NCI-H748 (cell line): Measurements from ENCODE around the gene TGOLN2.
A peak's percentile ranks its signal among the peaks of the same experiment; 100 is the strongest.
"Not testable (repeated sequence)": the region's sequence is repeated elsewhere in the genome, so short reads cannot be mapped to it uniquely, and the experiment has no call there.

ENCODE experiments used
- DNase-seq: peaks from one replicate; lab custom pipeline; 2025; ENCODE audit not compliant: unreplicated experiment; lab: John Stamatoyannopoulos, UW

Gene TGOLN2

DNA sequence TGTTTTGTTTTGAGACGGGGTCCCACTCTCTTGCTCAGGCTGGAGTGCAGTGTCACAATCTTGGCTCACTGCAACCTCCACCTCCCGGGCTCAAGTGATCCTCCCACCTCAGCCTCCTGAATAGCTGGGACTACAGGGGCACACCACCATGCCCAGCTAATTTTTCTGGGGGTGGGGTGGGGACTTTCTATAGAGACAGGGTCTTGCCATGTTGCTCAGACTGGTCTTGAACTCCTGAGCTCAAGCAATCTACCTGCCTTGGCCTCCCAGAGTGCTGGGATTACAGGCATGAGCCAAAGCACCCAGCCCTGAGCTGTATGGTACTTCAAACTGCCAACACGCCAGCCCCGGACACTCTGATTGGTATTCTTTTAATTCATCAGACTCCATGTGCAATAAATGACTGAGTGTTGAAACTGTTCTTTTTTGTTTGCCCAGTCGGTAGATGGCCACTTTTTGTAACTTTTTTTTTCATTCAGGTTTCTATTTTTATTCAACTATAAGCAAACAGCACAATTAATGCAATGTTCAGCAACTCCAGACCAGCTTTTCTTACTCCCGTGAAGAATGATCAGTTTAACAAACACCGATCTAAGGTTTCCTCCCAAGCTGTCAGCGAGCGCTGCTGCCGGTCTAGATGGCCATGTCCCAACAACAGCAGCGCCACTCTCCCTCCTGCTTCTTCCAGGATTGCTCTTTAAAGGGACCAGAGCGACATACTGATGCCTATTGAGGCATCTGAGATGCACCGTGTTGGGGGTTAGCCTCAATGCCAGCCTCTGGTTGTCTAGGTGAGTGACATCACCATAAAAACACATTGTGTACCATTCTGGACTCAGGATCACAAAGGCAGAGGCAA lies 12.5 kb upstream of the TGOLN2 start:
- DNase-seq = no peak

DNA sequence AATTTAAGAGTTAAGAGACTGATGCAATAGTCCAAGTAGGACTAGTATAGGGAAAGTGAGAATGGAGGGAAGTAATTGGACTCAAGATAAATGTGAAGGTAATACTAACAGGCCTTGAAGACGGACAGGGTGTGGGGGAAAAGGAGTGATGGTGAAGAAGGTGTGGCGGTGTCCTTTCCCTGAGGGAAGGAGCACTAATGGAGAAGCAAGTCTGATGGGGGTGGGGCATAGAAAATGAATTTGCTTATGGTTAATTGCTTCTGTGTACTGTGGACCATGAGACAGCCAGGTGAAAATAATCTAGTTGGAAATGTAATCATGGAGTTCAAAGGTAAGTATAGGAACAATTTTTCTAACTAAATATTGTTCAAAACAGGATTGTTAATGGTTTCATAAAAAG lies 7.1 kb upstream of the TGOLN2 start:
- DNase-seq = no peak

DNA sequence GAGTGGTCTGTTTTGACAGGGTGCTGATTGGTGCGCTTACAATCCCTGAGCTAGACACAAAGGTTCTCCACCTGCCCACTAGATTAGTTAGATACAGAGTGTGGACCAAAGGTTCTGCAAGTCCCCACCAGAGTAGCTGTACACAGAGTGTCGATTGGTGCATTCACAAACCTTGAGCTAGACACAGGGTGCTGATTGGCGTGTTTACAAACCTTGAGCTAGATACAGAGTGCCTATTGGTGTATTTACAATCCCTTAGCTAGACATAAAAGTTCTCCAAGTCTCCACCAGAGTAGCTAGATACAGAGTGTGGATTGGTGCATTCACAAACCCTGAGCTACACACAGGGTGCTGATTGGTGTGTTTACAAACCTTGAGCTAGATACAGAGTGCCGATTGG lies 6.1 kb upstream of the TGOLN2 start:
- not testable (repeated sequence) for DNase-seq

DNA sequence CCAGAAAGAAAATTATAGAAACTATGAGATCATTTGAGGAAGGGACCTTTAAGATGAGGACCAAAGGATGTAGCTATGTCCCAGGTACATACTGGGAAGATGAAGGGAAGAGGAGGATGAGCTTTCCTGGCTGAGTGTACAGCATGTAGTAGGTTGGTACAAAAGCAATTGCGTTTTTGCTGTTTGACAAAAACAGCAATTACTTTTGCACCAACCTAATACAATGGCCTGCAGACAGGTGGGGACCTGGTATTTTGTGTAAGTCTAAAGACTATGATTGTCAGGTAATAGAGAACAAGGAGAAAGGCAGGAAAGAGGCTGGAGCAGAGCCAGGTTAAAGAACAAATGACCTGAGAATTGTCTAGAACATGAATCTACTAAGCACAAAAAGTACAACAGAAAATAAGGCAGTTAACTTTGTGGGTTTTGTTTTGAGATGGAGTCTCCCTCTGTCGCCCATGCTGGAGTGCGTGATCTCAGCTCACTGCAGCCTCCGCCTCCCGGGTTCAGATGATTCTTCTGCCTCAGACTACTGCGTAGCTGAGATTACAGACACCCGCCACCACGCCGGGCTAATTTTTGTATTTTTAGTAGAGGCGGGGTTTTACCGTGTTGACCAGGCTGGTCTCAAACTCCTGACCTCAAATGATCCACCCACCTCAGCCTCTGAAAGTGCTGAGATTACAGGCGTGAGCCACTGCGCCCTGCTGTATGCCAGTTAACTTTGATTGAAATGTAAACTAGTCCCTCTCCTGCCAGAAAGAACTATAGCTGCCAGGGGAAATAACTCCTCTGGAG lies 3.2 kb upstream of the TGOLN2 start:
- DNase-seq = no peak

DNA sequence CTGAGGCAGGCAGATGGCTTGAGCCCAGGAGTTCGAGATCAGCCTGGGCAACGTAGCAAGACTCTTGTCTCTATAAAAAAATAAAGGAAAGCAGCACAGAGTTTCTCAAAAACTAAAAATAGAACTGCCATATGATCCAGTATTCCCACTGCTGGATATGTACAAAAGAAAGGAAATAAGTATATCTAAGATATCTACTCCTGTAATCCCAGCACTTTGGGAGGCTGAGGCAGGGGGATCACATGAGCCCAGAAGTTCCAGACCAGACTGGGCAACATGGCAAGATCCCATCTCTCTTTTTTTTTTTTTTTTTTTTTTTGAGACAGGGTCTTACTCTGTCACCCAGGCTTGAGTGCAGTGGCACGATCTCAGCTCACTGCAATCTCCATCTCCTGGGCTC lies 1.9 kb upstream of the TGOLN2 start:
- DNase-seq = not testable (repeated sequence)

DNA sequence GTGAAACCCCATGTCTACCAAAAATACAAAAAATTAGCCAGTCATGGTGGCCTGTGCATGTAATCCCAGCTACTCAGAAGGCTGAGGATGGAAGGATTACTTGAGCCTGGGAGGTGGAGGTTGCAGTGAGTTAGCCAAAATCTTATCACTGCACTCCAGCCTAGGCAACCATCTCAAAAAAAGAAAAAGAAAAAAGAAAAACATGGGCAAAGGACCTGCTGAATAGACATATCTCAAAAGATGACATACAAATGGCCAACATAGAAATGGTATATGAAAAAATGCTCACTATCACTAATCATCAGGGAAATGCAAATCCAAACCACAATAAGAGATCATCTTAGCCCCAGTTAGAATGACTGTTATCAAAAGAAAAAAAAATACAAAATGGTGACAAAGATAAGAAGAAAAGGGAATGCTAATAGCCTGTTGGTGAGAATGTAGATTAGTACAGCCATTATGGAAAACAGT lies 1.4 kb upstream of the TGOLN2 start:
- DNase-seq = no peak

DNA sequence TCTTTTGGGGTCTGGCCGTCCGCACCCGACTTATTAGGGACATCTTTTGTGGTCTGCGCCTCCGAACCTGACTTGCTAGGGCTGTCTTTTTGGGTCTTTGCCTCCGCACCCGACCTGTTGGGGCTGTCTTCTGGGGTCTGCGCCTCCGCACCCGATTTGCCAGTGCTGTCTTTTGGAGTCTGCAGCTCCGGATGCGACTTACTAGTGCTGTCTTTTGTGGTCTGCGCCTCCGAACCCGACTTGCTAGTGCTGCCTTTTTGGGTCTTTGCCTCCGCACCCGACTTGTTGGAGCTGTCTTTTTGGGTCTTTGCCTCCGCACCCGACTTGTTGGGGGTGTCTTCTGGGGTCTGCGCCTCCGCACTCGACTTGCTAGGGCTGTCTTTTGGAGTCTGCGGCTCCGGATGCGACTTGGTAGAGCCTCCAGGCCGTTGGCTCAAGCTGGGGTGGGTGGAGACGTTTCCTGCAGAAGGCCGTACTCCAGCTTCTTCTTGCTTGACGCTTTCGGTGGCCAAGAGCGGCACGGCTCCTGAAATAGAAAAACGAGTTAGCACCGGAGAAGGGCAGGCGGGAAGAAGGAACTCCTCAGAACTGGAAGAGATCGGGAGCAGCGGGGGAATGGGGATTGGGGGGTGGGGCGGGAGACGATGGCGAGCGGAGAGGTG lies 498 bp downstream of the TGOLN2 start:
- DNase-seq = peak; percentile 52

DNA sequence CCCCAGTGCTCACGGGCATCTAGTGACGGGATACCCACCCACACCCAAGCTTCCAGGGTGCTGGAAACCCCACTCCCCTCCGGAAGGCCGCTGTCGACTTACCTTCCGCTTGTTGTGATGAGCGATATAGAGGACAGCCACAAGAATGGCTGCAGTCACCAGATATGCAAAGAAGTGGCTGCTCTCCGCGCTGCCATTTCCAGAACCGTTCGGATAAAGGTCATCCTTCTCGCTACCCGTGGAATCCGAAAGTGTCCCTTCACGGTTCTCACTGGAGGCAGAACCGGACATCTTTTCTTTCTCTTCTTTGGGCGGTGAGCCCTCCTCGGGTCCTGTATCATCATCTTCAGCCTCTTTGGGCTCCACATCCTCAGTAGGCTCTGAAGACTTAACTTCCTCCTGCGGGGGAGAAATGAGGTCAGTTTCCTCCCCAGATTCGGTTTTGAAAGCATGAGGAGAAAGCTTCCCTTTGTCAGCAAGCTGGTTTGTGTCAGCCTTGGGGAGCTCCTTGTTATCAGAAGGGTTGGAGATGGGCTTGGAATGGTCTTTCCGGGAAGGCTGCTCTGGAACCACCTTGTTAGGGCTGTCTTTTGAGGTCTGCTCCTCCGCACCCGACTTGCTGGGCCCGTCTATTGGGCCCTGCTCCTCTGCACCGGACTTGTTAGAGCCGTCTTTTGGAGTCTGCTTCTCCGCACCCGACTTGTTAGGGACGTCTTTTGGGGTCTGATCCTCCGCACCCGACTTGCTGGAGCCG lies 1.2 kb downstream of the TGOLN2 start:
- peak; percentile 4 for DNase-seq

DNA sequence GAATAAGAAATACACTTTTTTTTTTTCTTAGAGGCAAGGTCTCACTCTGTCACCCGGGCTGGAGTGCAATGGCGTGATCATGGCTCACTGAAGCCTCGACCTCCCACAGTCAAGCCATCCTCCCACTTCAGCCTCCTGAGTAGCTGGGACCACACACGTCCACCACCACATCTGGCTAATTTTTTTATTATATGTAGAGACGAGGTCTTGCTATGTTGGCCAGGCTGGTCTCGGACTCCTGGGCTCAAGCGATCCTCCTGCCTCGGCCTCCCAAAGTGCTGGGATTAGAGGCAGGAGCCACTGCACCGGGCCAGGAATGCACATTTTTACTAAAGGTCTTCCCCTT lies 2.4 kb downstream of the TGOLN2 start:
- no peak for DNase-seq

DNA sequence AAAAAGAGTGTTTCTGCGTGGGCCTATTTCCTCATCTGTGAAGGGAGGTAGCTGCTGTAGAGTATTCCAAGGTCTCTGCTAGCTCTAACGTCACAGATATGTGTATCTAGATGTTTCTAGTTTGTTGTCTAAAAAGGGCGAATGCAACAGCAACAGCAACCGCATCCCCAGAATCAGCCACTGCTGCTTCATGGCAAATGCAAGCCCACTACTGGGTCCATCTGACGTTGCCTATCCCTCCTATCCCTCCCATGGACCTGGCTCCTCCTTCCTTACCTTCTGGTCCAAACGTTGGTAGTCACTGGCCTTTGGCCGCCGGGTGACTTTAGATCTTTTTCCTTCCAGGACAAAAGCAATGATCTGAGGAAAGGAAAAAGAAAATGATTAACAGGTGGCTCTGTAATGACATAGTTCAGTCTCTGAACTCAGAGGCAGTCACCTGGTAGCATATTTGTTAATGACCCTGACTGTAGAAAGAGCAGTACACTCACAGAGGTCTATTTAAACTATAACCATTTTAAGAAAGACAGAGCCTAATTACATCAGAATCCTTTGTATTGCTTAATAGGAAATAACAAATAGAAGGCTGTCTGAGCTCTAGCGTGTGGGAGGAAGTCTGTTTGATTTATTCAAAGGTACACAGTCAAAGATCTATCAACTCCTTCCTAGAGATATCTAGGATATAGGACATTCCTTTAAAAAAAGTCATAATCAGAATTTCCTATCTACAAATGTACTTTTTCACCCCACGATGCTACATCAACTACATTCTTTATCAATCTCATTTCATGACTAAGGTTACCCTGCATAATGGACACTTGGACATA lies 2.9 kb downstream of the TGOLN2 start:
- DNase-seq = no peak

DNA sequence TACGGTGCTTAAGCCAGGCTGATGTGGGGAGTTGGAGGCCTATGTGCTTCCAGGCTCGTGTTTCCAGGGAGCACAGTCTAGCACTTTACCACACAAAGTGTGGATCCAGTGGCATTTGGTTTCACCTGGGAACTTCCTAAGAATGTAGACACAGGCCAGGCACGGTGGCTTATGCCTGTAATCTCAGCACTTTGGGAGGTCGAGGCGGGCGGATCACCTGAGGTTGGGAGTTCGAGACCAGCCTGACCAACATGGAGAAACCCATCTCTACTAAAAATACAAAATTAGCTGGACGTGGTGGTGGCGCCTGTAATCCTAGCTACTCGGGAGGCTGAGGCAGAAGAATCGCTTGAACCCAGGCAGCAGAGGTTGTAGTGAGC lies 3.8 kb downstream of the TGOLN2 start:
- DNase-seq = not testable (repeated sequence)

DNA sequence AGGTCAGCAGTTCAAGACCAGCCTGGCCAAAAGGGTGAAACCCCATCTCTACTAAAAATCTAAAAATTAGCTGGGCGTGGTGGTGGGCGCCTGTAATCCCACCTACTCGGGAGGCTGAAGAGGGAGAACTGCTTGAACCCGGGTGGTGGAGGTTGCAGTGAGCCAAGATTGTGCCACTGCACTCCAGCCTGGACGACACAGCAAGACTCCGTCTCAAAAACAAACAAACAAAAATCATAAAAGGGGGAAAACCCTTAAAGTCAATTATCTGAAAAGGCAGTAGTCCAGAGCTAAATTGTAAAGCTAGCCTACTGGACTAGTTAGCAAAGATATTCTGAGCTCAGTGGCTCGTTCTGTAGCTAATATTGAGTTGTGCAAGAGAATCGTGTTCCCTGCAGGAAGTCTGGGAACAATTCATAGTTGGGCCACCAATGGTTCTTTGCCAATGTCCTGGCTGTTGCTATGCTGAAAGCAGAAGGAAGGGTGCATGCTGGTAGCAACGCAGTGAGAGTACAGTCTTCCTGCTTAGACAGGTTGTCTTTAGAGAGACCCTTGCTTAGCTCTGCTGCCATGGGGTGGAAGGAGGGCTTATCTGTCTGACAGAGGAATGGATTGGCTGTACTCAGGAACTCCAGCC lies 4.3 kb downstream of the TGOLN2 start:
- no peak for DNase-seq

DNA sequence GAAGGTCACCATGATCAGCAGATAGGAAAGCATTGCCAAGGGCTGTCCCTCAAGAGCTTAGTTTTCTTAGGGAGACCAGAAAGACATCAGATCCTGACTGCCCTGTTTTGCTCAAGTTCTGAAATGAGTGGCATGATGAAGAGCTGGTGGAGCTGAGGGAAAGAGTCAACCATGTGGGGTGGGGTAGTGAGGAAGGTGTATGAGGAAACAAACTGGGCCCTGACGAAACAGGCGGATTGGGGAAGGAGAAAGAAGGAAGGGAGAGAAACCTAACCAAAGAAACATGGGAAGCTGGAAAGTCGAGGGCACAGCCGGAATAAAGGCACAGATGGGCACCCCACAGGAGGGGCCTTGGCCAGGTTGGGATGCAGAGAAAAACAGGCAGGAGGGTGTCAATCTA lies 8.0 kb downstream of the TGOLN2 start:
- no peak for DNase-seq

DNA sequence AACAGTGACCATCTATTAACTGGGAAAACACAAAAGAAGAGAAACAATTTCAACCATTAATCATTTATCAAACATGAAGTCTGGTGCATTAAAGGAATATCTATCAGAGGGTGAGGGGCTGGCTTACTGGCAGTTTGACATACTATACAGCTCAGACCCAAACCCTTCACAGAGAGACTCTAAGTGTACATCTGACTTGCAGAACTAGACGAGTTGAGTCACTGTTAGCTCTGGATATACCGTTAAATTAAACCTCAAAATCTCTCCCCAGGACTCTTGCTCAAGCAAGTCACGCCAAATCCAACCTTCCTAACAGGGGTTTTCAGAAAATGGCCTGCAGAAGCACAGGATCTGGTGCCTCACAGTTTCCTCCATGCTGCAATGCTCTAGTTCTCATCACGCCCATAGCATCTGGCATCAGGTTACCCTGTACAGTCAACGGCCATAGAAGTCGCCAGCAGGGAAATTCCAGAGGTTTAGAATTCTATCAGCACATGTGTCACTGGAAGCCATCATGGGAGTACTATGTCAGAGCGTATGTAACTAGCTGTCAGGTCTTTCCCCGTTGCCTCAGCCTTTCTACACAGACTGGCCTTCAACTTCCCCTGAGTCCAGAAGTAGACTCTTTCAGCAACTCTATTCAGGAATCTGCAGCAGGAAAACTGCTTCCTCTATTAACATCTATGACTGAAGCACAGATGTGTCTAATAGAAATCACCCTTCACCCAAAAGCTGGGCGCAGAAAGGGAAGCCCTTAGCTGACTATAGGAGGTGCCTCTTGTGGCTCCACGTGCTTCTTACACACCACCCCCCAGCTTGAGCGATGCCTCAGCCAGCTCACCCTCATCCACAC lies 9.3 kb downstream of the TGOLN2 start:
- no peak for DNase-seq

DNA sequence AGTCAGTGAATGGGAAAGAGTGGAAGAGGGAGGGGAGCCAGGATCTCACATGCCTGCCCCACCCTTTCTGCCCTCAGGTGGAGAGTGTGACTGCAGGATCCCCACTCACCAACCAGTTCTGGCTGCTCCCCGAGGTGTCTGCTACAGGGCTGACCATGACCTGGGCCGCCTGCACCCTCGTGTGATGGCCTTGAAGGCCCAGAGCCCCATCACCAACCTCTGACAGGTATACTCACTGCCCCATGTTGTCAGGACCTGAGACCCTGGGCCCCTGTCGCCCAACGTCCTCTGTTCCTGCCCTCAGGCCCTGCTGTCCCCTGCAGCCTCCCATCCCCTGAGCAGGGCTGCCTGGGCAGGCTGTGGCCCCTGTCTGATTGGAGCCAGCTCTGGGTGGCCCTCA lies 11.9 kb downstream of the TGOLN2 start:
- DNase-seq = not testable (repeated sequence)

DNA sequence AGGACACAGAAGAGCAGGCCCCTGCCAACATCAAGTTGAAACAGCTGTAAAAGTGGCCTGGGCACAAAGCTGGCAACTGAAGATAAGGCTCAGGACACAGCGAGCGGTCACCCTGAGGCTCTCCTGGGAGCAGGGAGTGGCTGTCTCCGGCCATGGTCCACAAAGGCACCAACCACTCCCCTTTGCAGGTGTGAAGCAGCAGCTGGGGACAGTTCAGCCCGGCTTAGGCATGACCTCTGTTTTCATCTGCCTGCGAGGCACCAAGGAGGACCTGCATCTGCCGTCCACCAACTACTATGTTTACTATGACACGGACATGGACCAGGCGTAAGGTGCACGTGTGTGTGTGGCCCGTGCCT lies 12.9 kb downstream of the TGOLN2 start:
- DNase-seq = no peak

DNA sequence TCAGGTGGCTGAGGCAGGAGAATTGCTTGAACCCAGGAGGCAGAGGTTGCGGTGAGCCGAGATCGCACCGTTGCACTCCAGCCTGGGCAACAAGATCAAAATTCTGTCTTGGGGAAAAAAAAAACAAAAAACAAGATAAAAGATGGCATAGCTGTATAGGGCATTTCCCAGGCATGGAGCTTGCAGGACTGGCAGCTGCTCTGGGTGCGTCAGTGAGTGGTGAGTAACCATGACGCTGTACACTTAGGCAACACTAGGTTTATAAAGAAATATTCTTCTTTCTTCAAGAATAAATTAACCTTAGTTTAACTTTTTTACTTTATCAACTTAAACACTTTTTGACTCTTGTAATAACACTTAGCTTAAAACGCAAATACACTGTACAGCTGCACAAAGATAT lies 15.4 kb downstream of the TGOLN2 start:
- DNase-seq = no peak

DNA sequence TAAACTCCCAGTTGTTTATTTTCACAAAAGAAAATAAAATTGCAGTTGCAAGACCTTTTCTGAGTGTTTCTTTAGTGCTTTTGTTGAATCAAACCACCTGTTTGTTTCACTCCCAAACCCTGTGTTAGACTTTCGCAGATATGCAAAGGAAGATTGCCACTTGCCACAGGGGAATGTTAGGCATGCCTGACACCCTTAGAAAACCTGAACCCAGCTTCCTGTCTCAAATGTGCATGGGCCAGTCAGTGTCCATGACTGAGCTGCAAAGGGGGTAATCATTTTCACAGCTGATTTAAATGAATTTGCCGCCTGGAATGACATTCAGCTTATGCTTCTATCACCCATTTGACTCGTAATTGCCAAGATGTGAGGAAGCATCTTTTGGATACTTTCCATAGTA lies 17.5 kb downstream of the TGOLN2 start:
- no peak for DNase-seq
